Activated effector memory CD4-positive, alpha-beta T cell treated with anti-CD3 and anti-CD28 coated beads, Interleukin-2, amount 50 U/mL, for 16 hours (primary cell): ENCODE results near the gene S100A7A.

Source experiments
- DNase-seq: peaks from one replicate; pipeline ENCODE4 v3.0.0-alpha.2; 2020

Gene S100A7A

DNA sequence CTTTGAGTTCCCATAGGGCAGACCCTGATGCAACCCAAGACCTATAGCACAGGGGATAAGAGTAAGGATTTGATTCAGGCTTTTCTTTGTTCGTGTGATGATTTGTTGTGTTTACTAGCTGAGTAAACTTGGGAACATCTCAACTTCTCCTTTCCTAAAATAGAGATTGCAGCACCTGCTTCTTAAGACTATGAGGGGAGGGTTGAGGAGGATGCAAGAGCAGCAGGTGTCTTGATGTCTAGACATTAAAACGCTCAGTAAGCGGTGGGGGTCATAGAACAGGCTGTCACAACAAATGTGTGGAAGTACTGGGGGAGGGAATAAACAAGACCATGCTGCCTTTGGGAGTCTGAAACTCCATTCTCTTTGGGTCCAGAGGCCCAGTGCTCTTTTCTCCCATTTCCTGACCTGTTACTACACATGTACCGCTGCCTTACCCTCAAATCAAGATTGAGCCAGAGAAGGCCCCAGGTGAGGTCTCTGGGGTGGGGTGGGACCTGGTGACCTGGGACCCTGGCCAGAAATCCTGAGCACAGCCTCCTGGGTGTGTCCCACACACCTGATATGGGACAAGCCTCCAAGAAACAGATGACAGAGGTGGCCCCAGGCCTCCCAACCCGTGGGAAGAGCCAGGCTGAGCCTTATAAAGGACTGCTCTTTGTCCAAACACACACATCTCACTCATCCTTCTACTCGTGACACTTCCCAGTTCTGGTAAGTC, at the start of gene S100A7A:
Gene S100A7A, plus strand, starts transcription at position 671 of the 721 bp plus-strand sequence. CDS start 1,563 bp downstream, outside the sequence.
- no peak for DNase-seq

DNA sequence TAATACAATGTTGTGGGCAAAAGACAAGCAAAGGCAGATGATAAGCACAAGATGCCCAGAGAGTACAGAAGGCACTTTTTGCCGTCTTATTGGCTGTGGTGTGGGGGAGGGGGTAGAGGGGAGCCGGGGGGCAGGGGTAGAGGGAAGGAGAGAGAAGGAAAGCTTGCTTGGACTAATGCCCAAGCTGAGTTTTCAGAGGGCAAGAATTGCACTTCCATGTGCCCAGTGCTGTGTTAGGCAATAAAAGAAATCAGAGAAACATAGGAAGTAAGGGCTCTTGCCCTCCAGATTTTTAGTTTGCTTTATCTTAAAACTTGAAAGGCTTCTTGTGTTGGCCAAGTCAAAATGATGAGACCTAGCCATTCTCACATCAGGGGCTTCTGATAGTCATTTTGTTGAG, 49.2 kb upstream of the S100A7A start:
- DNase-seq: no peak

DNA sequence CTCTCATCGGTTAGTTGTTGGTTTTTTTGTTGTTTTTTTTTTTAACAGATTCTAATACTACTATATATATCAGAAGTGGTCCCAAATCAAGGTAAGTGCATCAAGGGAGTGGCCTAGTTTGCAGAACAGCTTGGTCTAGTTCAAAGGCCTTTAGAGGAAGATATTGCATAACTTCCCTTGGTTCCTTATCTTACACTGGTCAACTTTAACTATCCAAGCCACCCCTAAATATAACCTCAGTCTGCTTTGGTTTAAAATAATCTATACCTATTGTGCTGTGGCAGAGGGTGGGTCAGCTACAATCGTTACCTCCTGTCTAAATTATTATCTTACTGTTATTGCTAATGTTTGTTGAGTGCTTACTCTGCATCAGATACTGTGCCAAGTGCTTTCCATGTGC, 47.8 kb upstream of the S100A7A start:
- no peak for DNase-seq

DNA sequence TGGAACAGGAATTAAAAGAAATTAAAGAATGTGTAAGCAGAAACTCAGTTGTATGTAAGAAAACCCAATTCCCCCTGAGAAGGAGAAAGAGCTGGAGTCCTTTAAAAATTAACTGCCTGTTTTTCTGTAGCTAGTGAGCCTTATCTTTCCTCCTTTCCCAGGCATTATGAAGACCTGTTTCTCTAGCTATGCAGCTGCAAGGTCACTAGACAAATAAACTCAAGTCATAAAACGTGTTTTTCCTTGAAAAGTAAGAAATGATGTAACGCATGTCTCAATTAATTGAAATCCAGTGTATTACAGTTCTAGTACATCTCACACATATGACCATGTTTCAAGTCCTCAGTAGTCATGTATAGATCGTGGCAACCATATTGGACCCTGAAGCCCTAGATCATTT, 46.2 kb upstream of the S100A7A start:
- no peak for DNase-seq

DNA sequence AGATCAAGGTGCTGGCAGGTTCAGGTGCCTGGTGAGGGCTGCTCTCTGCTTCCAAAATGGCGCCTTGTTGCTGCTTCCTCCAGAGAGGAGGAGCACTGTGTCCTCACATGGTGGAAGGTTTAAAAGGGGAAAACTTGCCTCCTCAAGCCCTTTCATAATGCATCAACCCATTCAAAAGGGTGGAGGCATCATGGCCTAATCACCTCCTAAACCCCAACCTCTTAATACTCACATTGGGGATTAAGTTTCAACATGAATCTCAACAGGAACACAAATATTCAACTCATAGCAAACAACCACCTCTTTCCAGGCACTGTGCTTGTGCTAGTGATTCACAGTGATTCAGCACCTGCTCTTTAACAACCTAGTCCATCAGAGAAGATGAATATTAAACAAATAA, 45.1 kb upstream of the S100A7A start:
- DNase-seq: no peak

DNA sequence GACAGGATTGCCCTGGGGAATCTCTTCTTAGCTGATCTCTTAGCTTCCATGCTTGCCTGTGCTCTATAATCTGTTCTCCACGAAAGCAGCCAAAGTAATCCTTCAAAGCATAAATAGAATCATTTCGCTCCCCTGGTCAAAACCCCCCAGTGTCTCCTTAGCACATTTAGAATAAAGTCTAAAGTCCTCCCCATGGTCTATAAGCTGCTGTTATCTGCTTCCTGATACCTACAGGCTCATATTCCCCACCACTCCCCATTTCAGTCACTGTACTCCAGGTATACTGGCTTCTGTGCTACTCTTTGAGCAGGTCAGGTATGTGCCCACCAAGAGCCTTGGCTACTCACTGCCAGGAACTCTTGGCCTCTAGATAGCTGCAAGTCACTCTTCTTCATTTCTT, 43.7 kb upstream of the S100A7A start:
- DNase-seq: no peak

DNA sequence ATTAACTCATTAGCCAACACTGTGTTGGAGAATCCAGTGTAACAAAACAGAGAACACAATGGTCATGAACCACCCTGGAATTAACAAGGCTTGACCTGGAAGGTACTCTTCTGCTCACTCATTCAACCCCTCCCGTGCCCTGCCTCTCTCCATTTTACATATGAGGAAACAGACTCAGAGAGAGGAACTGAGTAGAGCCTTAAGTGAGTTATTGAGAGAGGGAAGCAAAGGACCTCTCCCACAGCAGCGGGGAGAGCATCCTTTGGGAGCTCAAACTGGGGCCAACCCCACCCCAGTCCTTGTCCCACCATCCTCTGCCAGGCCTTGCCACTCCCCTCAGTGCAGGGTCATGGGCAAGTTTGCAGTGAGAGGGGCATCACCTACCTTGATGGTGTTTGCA, 42.2 kb upstream of the S100A7A start:
- DNase-seq: no peak

DNA sequence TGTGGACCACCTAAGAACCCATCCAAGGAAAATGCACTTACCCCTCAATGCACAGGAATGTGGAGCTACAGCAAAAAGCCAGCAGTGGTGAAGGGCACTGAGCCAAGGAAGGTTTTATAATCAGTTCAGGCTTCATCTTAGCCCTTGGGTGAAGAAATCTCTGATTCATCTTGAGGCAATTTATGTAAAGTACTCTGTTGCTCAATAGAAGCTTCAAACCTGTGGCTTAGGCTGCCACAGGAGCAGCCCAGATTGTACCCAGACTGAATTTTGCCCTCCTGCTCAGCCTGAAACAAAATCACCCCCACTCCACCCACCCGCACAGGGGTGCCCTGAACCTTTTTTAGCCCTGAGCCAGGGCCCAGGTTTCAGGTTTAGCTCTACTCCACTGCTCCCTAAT, 40.8 kb upstream of the S100A7A start, which contains the start of gene S100A12:
Gene S100A12, minus strand, starts transcription at position 111 of the 400 bp plus-strand sequence. CDS start 1,029 bp downstream, outside the sequence.
- DNase-seq: no peak

DNA sequence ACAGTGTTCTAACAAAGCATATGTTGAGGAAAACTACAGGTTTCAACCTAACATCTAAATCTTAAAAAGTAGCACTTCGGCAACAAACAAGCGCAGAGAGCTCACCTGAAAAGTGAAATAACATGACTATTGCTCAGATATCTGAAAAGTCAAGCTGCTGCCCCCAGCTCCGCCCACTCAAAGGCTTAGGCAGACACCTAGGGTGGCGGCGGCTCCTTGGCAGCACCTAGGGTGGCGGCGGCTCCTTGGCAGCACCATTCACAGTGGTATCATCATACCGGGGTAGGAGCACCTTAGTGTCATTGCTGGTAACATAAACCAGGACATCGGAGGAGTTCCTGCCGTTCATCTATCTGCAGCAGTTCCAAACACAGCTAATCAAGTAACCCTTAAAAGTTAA, 36.7 kb upstream of the S100A7A start:
- no peak for DNase-seq

DNA sequence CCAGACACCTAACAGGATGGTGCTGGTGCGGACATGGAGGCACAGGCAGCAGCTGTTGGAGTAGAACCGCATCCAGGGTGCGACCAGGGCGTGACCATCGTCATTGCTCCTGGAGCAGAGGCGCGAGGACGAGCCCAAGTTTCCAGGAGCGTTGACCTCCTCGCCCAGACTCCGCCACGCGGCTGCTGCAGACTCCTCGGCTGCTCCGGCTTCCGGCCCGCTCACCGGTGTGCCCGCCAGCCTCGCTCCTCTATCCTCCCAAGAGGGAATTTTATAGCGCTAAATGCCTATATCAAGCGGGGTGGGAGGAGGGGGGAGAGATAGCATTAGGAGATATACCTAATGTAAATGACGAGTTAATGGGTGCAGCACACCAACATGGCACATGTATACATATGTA, 35.6 kb upstream of the S100A7A start:
- DNase-seq: no peak

DNA sequence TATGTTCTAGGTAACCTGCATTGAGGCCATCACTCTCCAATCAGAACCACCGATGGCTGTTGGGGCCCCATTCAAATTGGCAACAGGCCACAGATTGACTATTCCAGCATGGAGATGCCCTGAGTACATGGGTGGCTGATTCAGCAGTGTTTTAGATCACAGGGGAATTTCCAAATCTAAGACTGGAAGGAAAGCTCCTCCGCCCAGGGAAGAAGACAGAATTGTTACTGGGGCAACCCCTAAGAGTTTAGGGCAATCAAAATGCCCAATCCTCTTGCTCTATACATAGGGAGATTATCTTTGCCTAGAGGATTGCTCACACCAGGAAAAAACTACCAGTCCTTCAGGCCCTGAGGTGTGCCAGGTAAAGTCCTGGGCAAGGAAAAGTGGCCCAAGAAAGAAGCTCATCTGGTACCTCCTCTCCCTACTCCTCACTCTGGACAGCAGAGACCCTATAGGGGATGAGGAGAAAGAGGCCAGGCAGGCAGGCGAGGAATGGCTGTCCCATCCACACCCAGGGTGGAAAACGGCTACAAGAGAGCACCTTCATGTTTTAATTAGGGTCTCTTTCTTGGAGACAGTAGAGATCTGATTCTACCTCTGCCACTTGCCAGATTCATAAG, 31.3 kb upstream of the S100A7A start:
- no peak for DNase-seq

DNA sequence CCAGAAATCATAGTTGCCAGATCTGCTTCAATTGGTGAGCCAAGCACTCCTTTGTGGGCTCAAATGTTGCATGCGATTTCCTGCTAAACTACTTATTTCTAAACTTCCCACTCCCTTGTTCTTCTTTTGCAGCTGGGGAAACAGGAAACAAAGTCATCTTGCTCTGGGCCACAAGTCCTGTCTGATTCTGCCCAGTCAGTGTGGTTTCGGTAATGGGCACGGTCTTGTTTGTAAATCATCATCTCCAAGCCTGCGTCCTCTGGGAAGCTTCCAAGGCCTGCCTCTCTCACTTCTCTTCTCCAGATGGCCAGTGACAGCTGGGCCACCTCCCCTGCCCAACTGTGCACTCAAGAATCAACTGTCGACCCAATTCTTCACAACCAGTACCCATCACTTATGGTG, 29.8 kb upstream of the S100A7A start:
- DNase-seq: no peak

DNA sequence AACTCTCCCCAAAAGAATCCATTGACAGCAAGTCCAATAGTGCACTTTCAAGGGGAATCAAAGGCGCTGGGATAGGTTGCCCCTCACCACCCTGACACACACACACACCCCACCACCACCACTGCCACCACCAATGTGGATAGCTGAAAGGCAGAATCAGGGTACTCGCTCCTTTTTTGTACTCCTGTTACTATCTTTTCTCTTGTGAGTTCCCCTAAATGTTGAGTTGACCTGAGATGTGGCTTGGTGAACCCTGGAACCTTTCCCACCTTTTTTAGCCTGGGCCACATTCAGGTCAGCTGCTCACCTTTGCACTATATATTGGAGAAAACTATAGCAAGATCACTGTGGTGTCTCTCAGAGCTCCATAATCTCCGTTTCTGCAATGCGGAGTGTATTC, 29.3 kb upstream of the S100A7A start:
- no peak for DNase-seq

DNA sequence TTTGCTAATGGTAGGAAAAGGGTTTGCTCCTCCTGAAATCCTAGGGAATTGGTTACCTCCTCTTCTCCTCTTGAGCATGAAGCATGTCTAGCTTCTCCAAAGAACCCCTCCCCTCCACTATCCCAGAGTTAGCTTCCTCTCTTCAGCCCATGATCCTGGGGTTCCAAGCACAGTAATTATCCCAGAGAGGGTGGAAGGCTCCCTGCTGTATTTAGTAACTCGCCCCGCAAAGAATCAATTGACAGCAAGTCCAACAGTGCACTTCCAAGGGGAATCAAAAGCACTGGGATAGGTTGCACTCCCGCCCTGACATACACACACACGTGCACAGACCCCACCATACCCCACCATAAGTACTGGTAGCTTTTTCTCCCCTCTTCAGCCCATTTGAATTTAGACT, 28.5 kb upstream of the S100A7A start:
- DNase-seq: no peak

DNA sequence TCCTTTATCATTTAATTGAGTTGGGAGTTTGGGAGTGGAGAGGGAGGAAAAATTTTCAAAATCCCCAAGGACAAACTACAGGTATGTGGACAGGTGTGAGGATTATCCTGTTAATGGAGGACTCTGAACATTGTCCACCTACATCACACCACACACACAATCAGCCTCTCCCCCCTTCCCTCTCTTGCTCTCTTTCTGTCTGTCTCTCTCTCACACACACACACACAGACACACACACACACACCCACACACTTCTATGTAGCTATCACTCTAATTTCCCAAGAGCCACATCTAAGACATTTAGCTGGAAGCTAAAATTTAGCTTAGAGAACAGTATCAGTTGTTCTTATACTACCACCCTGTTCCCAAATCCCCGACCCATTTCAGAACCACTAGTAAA, 26.9 kb upstream of the S100A7A start:
- no peak for DNase-seq

DNA sequence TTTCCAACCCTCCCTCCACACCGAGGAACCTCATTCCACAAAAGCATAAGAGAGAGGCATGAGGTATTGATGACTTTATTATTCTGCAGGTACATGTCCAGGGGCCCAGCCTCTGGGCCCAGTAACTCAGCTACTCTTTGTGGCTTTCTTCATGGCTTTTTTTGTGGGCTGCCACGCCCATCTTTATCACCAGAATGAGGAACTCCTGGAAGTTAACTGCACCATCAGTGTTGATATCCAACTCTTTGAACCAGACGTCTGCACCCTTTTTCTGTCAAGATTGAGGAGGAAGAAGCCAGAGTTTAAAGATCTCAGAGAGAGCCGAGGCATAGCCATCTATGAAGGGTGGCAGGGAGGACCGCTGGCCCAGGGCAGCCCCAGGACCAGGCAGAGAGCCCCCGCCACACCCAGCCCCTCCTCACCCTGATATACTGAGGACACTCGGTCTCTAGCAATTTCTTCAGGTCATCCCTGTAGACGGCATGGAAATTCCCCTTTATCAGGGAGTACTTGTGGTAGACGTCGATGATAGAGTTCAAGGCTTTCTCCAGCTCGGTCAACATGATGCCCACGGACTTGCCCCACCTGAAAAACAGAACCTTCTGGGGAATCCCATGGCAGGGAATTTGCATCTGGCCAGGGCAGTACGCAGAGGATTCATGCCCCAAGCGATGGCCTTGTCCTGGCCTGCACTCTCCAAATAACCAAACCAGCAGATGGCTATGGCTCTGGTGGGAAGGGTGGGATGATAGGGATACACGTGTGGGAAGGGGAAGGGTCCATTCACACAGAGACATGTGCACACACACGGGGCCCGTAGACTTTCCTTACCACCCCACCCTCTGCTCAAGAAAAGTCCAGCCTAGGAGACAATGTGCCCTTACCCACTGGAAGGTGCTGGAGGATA, 26.1 kb upstream of the S100A7A start:
- no peak for DNase-seq

DNA sequence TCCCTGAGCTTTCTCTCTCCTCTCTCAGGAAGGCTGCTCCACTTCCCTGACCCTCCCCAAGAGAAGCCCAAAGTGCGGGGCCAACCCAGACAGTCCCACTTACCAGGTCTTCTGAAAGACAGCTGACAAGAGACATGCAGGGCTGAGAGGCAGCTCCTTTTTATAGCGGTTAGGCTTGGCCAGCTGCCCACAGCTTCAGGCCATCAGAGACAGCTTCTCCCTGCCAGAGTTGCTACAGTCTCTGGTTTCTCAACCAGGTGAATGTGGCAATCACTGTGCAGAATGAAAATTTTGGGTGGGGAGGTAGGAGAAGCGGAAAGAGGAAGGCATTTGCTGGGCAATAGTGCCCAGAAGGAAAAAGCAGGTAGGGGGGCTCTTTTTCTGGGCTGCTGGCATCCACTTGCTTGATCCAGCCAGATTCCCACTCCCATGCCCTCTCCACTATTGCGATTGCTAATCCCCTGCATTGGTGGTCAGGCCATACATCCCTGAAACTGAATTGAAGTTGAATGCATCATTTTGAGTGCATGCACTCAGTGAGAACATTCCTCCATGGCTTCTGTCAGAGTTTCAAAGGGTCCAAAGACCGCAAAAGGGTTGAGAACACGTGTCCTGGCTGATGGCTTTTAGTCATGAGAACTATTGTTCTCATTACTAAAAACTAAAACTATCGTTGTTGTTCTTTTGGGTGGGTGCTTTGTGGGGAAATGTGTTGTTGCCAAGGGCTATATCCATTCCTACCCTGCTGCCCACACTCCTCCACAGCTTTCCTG, 25.2 kb upstream of the S100A7A start, which contains the start of gene S100A8:
Gene S100A8, minus strand, starts transcription at position 136 of the 773 bp plus-strand sequence. CDS start 538 bp downstream, outside the sequence.
- DNase-seq: no peak

DNA sequence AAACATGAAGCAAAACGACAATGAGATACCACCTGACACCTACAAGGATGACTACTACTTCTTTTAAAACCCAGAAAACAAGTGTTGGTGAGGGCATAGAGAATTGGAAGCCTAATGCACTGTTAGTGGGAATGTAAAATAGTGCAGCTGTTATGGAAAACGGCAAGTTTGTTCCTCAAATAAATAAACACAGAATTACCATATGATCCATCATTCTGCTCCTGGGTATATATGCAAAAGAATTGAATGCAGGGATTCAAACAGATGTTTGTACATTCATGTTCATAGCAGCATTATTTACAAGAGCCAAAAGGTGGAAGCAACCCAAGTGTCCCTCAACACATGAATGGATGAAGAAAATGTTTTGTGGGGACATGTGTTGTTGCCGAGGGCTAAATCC, 24.1 kb upstream of the S100A7A start:
- DNase-seq: no peak

DNA sequence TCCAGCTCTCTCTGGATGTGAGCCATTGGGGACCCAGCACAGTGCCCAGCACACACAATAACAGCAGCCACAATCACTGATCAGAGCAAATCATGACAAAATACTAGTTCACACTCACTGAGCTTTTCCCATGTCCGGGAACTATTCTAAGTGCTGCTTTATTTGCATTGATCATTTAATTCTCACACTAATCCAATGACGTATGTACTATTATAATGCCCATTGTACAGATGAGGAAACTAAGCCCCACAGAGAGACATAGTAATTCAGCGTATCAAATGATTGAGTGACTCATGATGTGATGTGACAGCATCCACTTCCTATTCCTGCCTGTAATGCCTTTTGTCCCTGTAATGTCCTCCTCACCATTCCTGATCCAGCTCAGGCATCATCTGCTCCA, 23.5 kb upstream of the S100A7A start:
- DNase-seq: no peak

DNA sequence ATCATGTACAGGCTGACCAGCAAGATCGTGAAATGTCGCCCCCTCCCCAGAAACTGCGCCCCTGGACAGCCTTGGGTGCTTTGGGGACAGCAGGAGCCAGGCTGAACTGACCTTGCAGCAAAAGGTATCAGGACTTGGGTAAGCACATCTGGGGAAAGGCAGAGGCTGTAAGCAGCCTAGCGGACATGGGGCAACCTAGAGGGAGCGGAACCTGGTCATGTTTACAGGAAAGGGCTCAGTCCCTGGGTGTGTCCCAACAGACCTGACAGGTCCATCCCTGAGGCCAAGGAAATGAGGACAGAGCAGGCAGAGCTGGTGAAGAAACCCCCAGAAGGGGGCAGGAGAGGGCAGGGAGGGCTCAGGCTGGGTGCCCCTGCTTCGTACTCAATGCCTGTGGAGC, 22.4 kb upstream of the S100A7A start:
- DNase-seq: no peak

DNA sequence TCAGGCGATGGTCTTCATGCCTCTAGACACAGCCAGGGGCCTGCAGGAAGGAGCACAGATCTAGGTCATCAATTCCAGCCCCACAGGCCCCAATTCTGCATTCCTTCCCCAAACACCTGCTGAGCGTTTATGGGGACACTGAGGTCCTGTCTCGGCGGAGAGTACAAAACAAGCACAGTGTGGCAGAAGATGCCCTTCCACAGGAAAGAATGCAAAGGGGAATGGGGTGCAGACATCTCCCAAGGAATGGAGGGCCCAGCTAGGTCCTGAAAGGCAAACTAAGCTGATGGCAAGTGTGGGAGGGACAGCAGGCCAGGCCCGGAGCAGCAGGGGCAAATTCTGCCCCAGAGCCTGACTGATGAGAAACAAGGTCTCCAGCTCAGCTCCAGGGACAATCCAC, 21.9 kb upstream of the S100A7A start:
- no peak for DNase-seq

DNA sequence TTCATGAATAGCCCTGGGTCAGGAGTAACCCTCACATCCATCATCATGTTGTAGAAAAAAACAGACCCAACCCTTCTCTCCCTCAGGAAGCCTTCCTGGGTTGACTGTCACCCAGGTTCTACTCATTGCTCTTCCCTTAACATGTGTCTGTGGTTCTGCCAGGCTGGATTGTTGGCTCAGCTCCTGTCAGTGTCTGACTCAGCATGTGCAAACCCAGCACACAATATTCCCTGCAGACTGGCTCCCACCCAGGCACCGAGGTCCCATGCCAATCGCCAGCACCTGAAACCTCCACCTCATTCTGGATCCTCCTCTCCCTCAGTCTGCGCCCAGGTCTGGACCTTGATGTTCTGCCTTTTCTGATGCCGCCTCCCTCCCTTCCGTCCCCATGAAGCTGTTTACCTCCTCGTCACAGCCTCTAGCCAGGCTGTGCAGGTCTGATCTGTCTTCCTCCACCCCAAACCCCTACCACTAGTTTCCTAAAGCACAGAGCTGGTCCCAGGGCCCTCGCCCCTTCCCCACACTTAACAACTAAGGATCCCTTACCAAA, 21.1 kb upstream of the S100A7A start:
- no peak for DNase-seq
